ENCODE results near the gene ACVR1.

The ACVR1 gene

GRCh38 chr2:157806426-157807077 lies 69.6 kb downstream of the ACVR1 start:
- H3K27me3 ChIP-seq (ENCODE audit: low read depth, low read length): no peaks in the 10 kb centered on the region
- H3K4me3 ChIP-seq (ENCODE audit: low read depth in 1 of 2, low read length in 2 of 2): no peak overlapping the region
- peaks cover 0 to 4% of the 10 kb centered on the region in 2 donors for H3K4me1 ChIP-seq (ENCODE audit: control insufficient read depth in 1 of 2, insufficient read depth in 2 of 2, low read length in 2 of 2)
- H3K27ac ChIP-seq (ENCODE audit: low read length): no peak overlapping the region
- H3K9me3 ChIP-seq (ENCODE audit: control insufficient read depth in 1 of 2, low read length in 2 of 2): no peaks in the 10 kb centered on the region
- peaks cover 0 to 11% of the 10 kb centered on the region in 2 donors for H3K36me3 ChIP-seq (ENCODE audit: control insufficient read depth in 1 of 2, insufficient read depth in 2 of 2, low read length in 2 of 2)

- Histone ChIP-seq H3K4me3 (ENCODE audit: low read depth in 1 of 2, low read length in 2 of 2) (no peak overlapping the region), H3K27me3 (ENCODE audit: low read depth, low read length) (no peaks in the 10 kb centered on the region), H3K27ac (ENCODE audit: low read length) (no peak overlapping the region), H3K4me1 (ENCODE audit: control insufficient read depth in 1 of 2, insufficient read depth in 2 of 2, low read length in 2 of 2) (peaks cover 0 to 4% of the 10 kb centered on the region in 2 donors), H3K36me3 (ENCODE audit: control insufficient read depth in 1 of 2, insufficient read depth in 2 of 2, low read length in 2 of 2) (peaks cover 0 to 6% of the 10 kb centered on the region in 2 donors), H3K9me3 (ENCODE audit: control insufficient read depth in 1 of 2, low read length in 2 of 2) (no peaks in the 10 kb centered on the region)
These were observed 70.6 kb downstream of the ACVR1 start for GRCh38 chr2:157805519-157805918.

GRCh38 chr2:157804355-157804754 lies 71.8 kb downstream of the ACVR1 start:
- Histone ChIP-seq H3K36me3 (ENCODE audit: control insufficient read depth in 1 of 2, insufficient read depth in 2 of 2, low read length in 2 of 2) (peaks cover 0 to 6% of the 10 kb centered on the region in 2 donors), H3K4me1 (ENCODE audit: control insufficient read depth in 1 of 2, insufficient read depth in 2 of 2, low read length in 2 of 2) (peaks cover 0 to 4% of the 10 kb centered on the region in 2 donors), H3K27ac (ENCODE audit: low read length) (no peak overlapping the region), H3K9me3 (ENCODE audit: control insufficient read depth in 1 of 2, low read length in 2 of 2) (no peaks in the 10 kb centered on the region), H3K4me3 (ENCODE audit: low read depth in 1 of 2, low read length in 2 of 2) (no peak overlapping the region), H3K27me3 (ENCODE audit: low read depth, low read length) (no peaks in the 10 kb centered on the region)

GRCh38 chr2:157803952-157804351 lies 72.2 kb downstream of the ACVR1 start:
- H3K4me3 ChIP-seq (ENCODE audit: low read depth in 1 of 2, low read length in 2 of 2): no peak overlapping the region
- no peaks in the 10 kb centered on the region for H3K27me3 ChIP-seq (ENCODE audit: low read depth, low read length)
- no peak overlapping the region for H3K27ac ChIP-seq (ENCODE audit: low read length)
- no peaks in the 10 kb centered on the region for H3K9me3 ChIP-seq (ENCODE audit: control insufficient read depth in 1 of 2, low read length in 2 of 2)
- peaks cover 0 to 4% of the 10 kb centered on the region in 2 donors for H3K4me1 ChIP-seq (ENCODE audit: control insufficient read depth in 1 of 2, insufficient read depth in 2 of 2, low read length in 2 of 2)
- H3K36me3 ChIP-seq (ENCODE audit: control insufficient read depth in 1 of 2, insufficient read depth in 2 of 2, low read length in 2 of 2): peaks cover 0 to 6% of the 10 kb centered on the region in 2 donors

- no peaks in the 10 kb centered on the region for H3K9me3 ChIP-seq (ENCODE audit: control insufficient read depth in 1 of 2, low read length in 2 of 2)
- no peak overlapping the region for H3K4me3 ChIP-seq (ENCODE audit: low read depth in 1 of 2, low read length in 2 of 2)
- no peak overlapping the region for H3K27ac ChIP-seq (ENCODE audit: low read length)
- peaks cover 0 to 6% of the 10 kb centered on the region in 2 donors for H3K36me3 ChIP-seq (ENCODE audit: control insufficient read depth in 1 of 2, insufficient read depth in 2 of 2, low read length in 2 of 2)
- H3K27me3 ChIP-seq (ENCODE audit: low read depth, low read length): no peaks in the 10 kb centered on the region
- peaks cover 0 to 1% of the 10 kb centered on the region in 2 donors for H3K4me1 ChIP-seq (ENCODE audit: control insufficient read depth in 1 of 2, insufficient read depth in 2 of 2, low read length in 2 of 2)
These were observed 72.7 kb downstream of the ACVR1 start for GRCh38 chr2:157803476-157803875.

GRCh38 chr2:157800838-157801495 lies 75.2 kb downstream of the ACVR1 start:
- Histone ChIP-seq H3K9me3 (ENCODE audit: control insufficient read depth in 1 of 2, low read length in 2 of 2) (no peaks in the 10 kb centered on the region), H3K4me1 (ENCODE audit: control insufficient read depth in 1 of 2, insufficient read depth in 2 of 2, low read length in 2 of 2) (no peaks in the 10 kb centered on the region), H3K36me3 (ENCODE audit: control insufficient read depth in 1 of 2, insufficient read depth in 2 of 2, low read length in 2 of 2) (peaks cover 0 to 10% of the 10 kb centered on the region in 2 donors), H3K27ac (ENCODE audit: low read length) (no peak overlapping the region), H3K4me3 (ENCODE audit: low read depth in 1 of 2, low read length in 2 of 2) (no peak overlapping the region), H3K27me3 (ENCODE audit: low read depth, low read length) (no peaks in the 10 kb centered on the region)

GRCh38 chr2:157793053-157793612 lies 83.0 kb downstream of the ACVR1 start:
- no peak overlapping the region for H3K27ac ChIP-seq (ENCODE audit: low read length)
- no peaks in the 10 kb centered on the region for H3K9me3 ChIP-seq (ENCODE audit: control insufficient read depth in 1 of 2, low read length in 2 of 2)
- H3K36me3 ChIP-seq (ENCODE audit: control insufficient read depth in 1 of 2, insufficient read depth in 2 of 2, low read length in 2 of 2): peaks cover 0 to 8% of the 10 kb centered on the region in 2 donors
- H3K4me3 ChIP-seq (ENCODE audit: low read depth in 1 of 2, low read length in 2 of 2): no peak overlapping the region
- H3K27me3 ChIP-seq (ENCODE audit: low read depth, low read length): no peaks in the 10 kb centered on the region
- peaks cover 19 to 42% of the 10 kb centered on the region in 2 donors for H3K4me1 ChIP-seq (ENCODE audit: control insufficient read depth in 1 of 2, insufficient read depth in 2 of 2, low read length in 2 of 2)

- Histone ChIP-seq H3K4me3 (ENCODE audit: low read depth in 1 of 2, low read length in 2 of 2) (no peak overlapping the region), H3K36me3 (ENCODE audit: control insufficient read depth in 1 of 2, insufficient read depth in 2 of 2, low read length in 2 of 2) (peaks cover 0 to 2% of the 10 kb centered on the region in 2 donors), H3K4me1 (ENCODE audit: control insufficient read depth in 1 of 2, insufficient read depth in 2 of 2, low read length in 2 of 2) (peaks cover 19 to 45% of the 10 kb centered on the region in 2 donors), H3K27ac (ENCODE audit: low read length) (no peak overlapping the region), H3K9me3 (ENCODE audit: control insufficient read depth in 1 of 2, low read length in 2 of 2) (no peaks in the 10 kb centered on the region), H3K27me3 (ENCODE audit: low read depth, low read length) (no peaks in the 10 kb centered on the region)
These were observed 83.6 kb downstream of the ACVR1 start for GRCh38 chr2:157792335-157793052.

GRCh38 chr2:157790780-157791179 lies 85.3 kb downstream of the ACVR1 start:
- no peaks in the 10 kb centered on the region for H3K27me3 ChIP-seq (ENCODE audit: low read depth, low read length)
- H3K4me3 ChIP-seq (ENCODE audit: low read depth in 1 of 2, low read length in 2 of 2): no peak overlapping the region
- peaks cover 27 to 59% of the 10 kb centered on the region in 2 donors for H3K4me1 ChIP-seq (ENCODE audit: control insufficient read depth in 1 of 2, insufficient read depth in 2 of 2, low read length in 2 of 2)
- H3K9me3 ChIP-seq (ENCODE audit: control insufficient read depth in 1 of 2, low read length in 2 of 2): no peaks in the 10 kb centered on the region
- no peak overlapping the region for H3K27ac ChIP-seq (ENCODE audit: low read length)
- H3K36me3 ChIP-seq (ENCODE audit: control insufficient read depth in 1 of 2, insufficient read depth in 2 of 2, low read length in 2 of 2): no peaks in the 10 kb centered on the region

- no peaks in the 10 kb centered on the region for H3K36me3 ChIP-seq (ENCODE audit: control insufficient read depth in 1 of 2, insufficient read depth in 2 of 2, low read length in 2 of 2)
- H3K9me3 ChIP-seq (ENCODE audit: control insufficient read depth in 1 of 2, low read length in 2 of 2): no peaks in the 10 kb centered on the region
- no peak overlapping the region for H3K4me3 ChIP-seq (ENCODE audit: low read depth in 1 of 2, low read length in 2 of 2)
- no peaks in the 10 kb centered on the region for H3K27me3 ChIP-seq (ENCODE audit: low read depth, low read length)
- H3K27ac ChIP-seq (ENCODE audit: low read length): peak overlapping the region; percentile 10
- peaks cover 34 to 66% of the 10 kb centered on the region in 2 donors for H3K4me1 ChIP-seq (ENCODE audit: control insufficient read depth in 1 of 2, insufficient read depth in 2 of 2, low read length in 2 of 2)
These were observed 86.1 kb downstream of the ACVR1 start for GRCh38 chr2:157789933-157790511.

GRCh38 chr2:157789256-157789655 lies 86.9 kb downstream of the ACVR1 start:
- Histone ChIP-seq H3K4me1 (ENCODE audit: control insufficient read depth in 1 of 2, insufficient read depth in 2 of 2, low read length in 2 of 2) (peaks cover 37 to 70% of the 10 kb centered on the region in 2 donors), H3K27ac (ENCODE audit: low read length) (peak overlapping the region; percentile 10), H3K4me3 (ENCODE audit: low read depth in 1 of 2, low read length in 2 of 2) (no peak overlapping the region)

More at GRCh38 chr2:157789256-157789655, 86.9 kb downstream of the ACVR1 start:
- Histone ChIP-seq H3K27me3 (ENCODE audit: low read depth, low read length) (no peaks in the 10 kb centered on the region), H3K9me3 (ENCODE audit: control insufficient read depth in 1 of 2, low read length in 2 of 2) (no peaks in the 10 kb centered on the region), H3K36me3 (ENCODE audit: control insufficient read depth in 1 of 2, insufficient read depth in 2 of 2, low read length in 2 of 2) (no peaks in the 10 kb centered on the region)

Data from muscle layer of duodenum (tissue), 2 donors.